ENCODE data around the gene BRSK2. TPM values are rescaled to one million over a fixed set of nuclear protein-coding genes. Genes with fewer than 3 reads are reported as not detected.

Gene BRSK2
- total and polyA plus RNA-seq, 2 donors (not counting 1 experiment from before 2014, with no cell fraction given): 0.11 to 0.33 TPM

DNA sequence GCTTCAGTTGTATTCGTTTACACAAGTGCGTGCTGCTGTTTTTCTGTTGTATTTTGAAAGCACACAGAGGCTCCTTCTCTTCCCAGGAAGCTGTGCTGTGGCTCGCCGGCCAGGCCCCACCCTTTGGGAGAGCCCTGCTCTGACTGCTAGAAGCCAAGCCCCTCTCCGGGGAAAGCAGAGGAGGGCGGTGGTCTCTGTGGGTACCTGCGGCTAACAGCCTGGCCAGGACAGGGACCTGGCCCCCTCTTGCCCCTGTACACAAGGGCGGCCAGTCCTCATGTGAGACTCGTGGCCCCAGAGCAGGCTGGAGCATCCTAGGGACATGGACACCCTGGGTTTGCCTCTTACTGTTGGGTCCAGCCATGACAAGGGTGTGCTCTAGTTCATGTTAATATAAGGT, 82.0 kb downstream of the BRSK2 start:
- Histone ChIP-seq H3K9ac (ENCODE audit: insufficient read depth, low read length) (no peak overlapping the region), H3K27me3 (ENCODE audit: control insufficient read depth, insufficient read depth, low read length) (no peaks in the 10 kb centered on the region), H3K4me2 (ENCODE audit: extremely low read depth, insufficient read depth, low read length) (no peak overlapping the region), H3K4me3 (replicated peaks in 1 of 4; ENCODE audit: control extremely low read depth in 1 of 4, insufficient read depth in 1 of 4, low read depth in 3 of 4, low read length in 4 of 4) (no peak overlapping the region), H2AFZ (ENCODE audit: low read length) (no peak overlapping the region), H3K27ac (ENCODE audit: insufficient read depth, low read length) (no peak overlapping the region), H4K20me1 (ENCODE audit: control insufficient read depth, extremely low read depth, insufficient read depth, low read length) (no peaks in the 10 kb centered on the region), H3K36me3 (ENCODE audit: control insufficient read depth, insufficient read depth, low read length) (peaks cover 1% of the 10 kb centered on the region), H3K4me1 (ENCODE audit: control insufficient read depth, extremely low read depth, insufficient read depth, low read length) (no peaks in the 10 kb centered on the region), H3K79me2 (ENCODE audit: control insufficient read depth, insufficient read depth, low read length) (no peaks in the 10 kb centered on the region), H3K9me3 (ENCODE audit: control insufficient read depth, insufficient read depth, low read depth, low read length) (no peaks in the 10 kb centered on the region)
- DNase-seq (ENCODE audit: low read depth in 2 of 2): no peak
- TF ChIP-seq, protein P1, sequence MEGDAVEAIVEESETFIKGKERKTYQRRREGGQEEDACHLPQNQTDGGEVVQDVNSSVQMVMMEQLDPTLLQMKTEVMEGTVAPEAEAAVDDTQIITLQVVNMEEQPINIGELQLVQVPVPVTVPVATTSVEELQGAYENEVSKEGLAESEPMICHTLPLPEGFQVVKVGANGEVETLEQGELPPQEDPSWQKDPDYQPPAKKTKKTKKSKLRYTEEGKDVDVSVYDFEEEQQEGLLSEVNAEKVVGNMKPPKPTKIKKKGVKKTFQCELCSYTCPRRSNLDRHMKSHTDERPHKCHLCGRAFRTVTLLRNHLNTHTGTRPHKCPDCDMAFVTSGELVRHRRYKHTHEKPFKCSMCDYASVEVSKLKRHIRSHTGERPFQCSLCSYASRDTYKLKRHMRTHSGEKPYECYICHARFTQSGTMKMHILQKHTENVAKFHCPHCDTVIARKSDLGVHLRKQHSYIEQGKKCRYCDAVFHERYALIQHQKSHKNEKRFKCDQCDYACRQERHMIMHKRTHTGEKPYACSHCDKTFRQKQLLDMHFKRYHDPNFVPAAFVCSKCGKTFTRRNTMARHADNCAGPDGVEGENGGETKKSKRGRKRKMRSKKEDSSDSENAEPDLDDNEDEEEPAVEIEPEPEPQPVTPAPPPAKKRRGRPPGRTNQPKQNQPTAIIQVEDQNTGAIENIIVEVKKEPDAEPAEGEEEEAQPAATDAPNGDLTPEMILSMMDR (conservative IDR thresholded peaks at IDR 0.05 in 1 of 2, IDR thresholded peaks at IDR 0.05 in 1 of 2; ENCODE audit: low read depth in 1 of 2, low read length in 2 of 2): no peak
- no peak for TF ChIP-seq EZH2 (IDR thresholded peaks at IDR 0.05; ENCODE audit: low read length, missing control alignments)

GRCh38 chr11:1472180-1473005, 82.7 kb downstream of the BRSK2 start:
- TF ChIP-seq, protein P1 (conservative IDR thresholded peaks at IDR 0.05 in 1 of 2, IDR thresholded peaks at IDR 0.05 in 1 of 2; ENCODE audit: low read depth in 1 of 2, low read length in 2 of 2): no peak
- TF ChIP-seq EZH2 (IDR thresholded peaks at IDR 0.05; ENCODE audit: low read length, missing control alignments): no peak
- Histone ChIP-seq H4K20me1 (ENCODE audit: control insufficient read depth, extremely low read depth, insufficient read depth, low read length) (no peaks in the 10 kb centered on the region), H3K4me1 (ENCODE audit: control insufficient read depth, extremely low read depth, insufficient read depth, low read length) (no peaks in the 10 kb centered on the region), H3K9me3 (ENCODE audit: control insufficient read depth, insufficient read depth, low read depth, low read length) (no peaks in the 10 kb centered on the region), H2AFZ (ENCODE audit: low read length) (no peak overlapping the region), H3K4me3 (replicated peaks in 1 of 4; ENCODE audit: control extremely low read depth in 1 of 4, insufficient read depth in 1 of 4, low read depth in 3 of 4, low read length in 4 of 4) (no peak overlapping the region), H3K36me3 (ENCODE audit: control insufficient read depth, insufficient read depth, low read length) (peaks cover 1% of the 10 kb centered on the region), H3K4me2 (ENCODE audit: extremely low read depth, insufficient read depth, low read length) (no peak overlapping the region), H3K27me3 (ENCODE audit: control insufficient read depth, insufficient read depth, low read length) (no peaks in the 10 kb centered on the region), H3K9ac (ENCODE audit: insufficient read depth, low read length) (no peak overlapping the region), H3K79me2 (ENCODE audit: control insufficient read depth, insufficient read depth, low read length) (no peaks in the 10 kb centered on the region), H3K27ac (ENCODE audit: insufficient read depth, low read length) (no peak overlapping the region)
- DNase-seq (ENCODE audit: low read depth in 2 of 2): no peak

DNA sequence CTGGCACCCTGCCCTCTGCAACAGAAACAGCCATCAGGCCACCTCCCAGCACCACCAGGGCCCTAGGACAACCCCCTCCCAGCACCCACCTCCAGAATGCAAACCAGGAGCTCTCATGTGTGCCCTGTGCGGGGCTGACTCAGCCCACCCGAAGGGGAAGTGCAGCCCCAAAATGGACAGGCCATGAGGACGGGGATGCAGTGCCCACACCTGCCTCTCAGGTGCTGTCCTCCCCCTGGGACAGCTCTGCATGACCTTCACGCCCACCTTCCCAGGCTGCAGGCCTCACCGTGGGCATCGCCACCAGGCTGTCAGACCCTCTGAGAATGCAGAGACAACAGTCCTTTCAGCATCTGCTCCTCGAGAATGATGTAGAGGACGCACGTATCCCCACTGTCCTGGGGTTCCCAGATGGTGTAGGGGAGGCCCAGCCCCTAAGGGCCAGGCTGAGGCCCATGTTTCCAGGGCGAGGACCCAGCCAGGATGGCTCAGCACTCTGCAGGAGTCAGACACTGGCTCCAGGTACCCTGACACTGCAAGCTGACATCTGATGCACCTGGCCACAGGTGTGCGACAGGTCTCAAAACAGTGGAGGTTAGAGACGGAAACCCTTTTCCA, 83.4 kb downstream of the BRSK2 start:
- peaks cover 1% of the 10 kb centered on the region for H3K36me3 ChIP-seq (ENCODE audit: control insufficient read depth, insufficient read depth, low read length)
- H3K9ac ChIP-seq (ENCODE audit: insufficient read depth, low read length): no peak overlapping the region
- TF ChIP-seq, protein P1 (conservative IDR thresholded peaks at IDR 0.05 in 1 of 2, IDR thresholded peaks at IDR 0.05 in 1 of 2; ENCODE audit: low read depth in 1 of 2, low read length in 2 of 2): no peak
- TF ChIP-seq EZH2 (IDR thresholded peaks at IDR 0.05; ENCODE audit: low read length, missing control alignments): no peak
- no peaks in the 10 kb centered on the region for H3K79me2 ChIP-seq (ENCODE audit: control insufficient read depth, insufficient read depth, low read length)
- no peaks in the 10 kb centered on the region for H3K4me1 ChIP-seq (ENCODE audit: control insufficient read depth, extremely low read depth, insufficient read depth, low read length)
- H4K20me1 ChIP-seq (ENCODE audit: control insufficient read depth, extremely low read depth, insufficient read depth, low read length): no peaks in the 10 kb centered on the region
- no peaks in the 10 kb centered on the region for H3K9me3 ChIP-seq (ENCODE audit: control insufficient read depth, insufficient read depth, low read depth, low read length)
- DNase-seq (ENCODE audit: low read depth in 2 of 2): no peak
- H2AFZ ChIP-seq (ENCODE audit: low read length): no peak overlapping the region
- no peak overlapping the region for H3K4me3 ChIP-seq (replicated peaks in 1 of 4; ENCODE audit: control extremely low read depth in 1 of 4, insufficient read depth in 1 of 4, low read depth in 3 of 4, low read length in 4 of 4)
- no peak overlapping the region for H3K4me2 ChIP-seq (ENCODE audit: extremely low read depth, insufficient read depth, low read length)
- H3K27ac ChIP-seq (ENCODE audit: insufficient read depth, low read length): no peak overlapping the region
- no peaks in the 10 kb centered on the region for H3K27me3 ChIP-seq (ENCODE audit: control insufficient read depth, insufficient read depth, low read length)
